GM12865 (cell line): Measurements from ENCODE around the gene CPNE4.
A peak's percentile ranks its signal among the peaks of the same experiment; 100 is the strongest.

ENCODE experiments used
- DNase-seq: peaks from one replicate; pipeline ENCODE4 v3.0.0; 2010; ENCODE audit warnings: low read depth
- H3K4me3 ChIP-seq: 2 replicates; pipeline ENCODE4 v1.5.1; 2011; ENCODE audit warnings: mild to moderate bottlenecking, low read depth, low read length, control low read depth
- CTCF ChIP-seq: IDR thresholded peaks from 2 replicates; pipeline ENCODE4 v1.5.1; 2011; ENCODE audit warnings: low read length, control low read depth, low read depth, inconsistent platforms; ENCODE audit not compliant: insufficient read depth; ENCODE audit errors: missing control alignments

CPNE4 gene

GRCh38 chr3:131957511-131957910, 77.3 kb downstream of the CPNE4 start:
- no peak for DNase-seq
- H3K4me3 ChIP-seq, result no peak overlapping the region
- no peak for TF ChIP-seq CTCF

- TF ChIP-seq CTCF, result no peak
- DNase-seq, result no peak
- no peak overlapping the region for H3K4me3 ChIP-seq
These were observed 86.0 kb downstream of the CPNE4 start for GRCh38 chr3:131948806-131949205.

- TF ChIP-seq CTCF, result no peak
- H3K4me3 ChIP-seq, result no peak overlapping the region
- DNase-seq, result no peak
These were observed 90.1 kb downstream of the CPNE4 start for GRCh38 chr3:131944676-131945075.

- H3K4me3 ChIP-seq, result no peak overlapping the region
- DNase-seq, result peak; percentile 4
- TF ChIP-seq CTCF, result no peak
These were observed 101.1 kb downstream of the CPNE4 start for GRCh38 chr3:131933665-131934064.

GRCh38 chr3:131928593-131928992, 106.2 kb downstream of the CPNE4 start:
- TF ChIP-seq CTCF, result no peak
- H3K4me3 ChIP-seq, result no peak overlapping the region
- no peak for DNase-seq

GRCh38 chr3:131925571-131925970, 109.2 kb downstream of the CPNE4 start:
- no peak for DNase-seq
- TF ChIP-seq CTCF, result no peak
- H3K4me3 ChIP-seq, result no peak overlapping the region

- H3K4me3 ChIP-seq, result no peak overlapping the region
- DNase-seq, result no peak
- TF ChIP-seq CTCF, result no peak
These were observed 112.5 kb downstream of the CPNE4 start for GRCh38 chr3:131922356-131922755.
